ENCODE measurements around the gene ACVR1. TPM values are rescaled to one million over a fixed set of nuclear protein-coding genes. Genes with fewer than 3 reads are reported as not detected.
A peak's percentile ranks its signal among the peaks of the same experiment; 100 is the strongest.

ACVR1 gene
- total and polyA plus RNA-seq, 2 of the 13 experiments (the other 11 are each of a cell fraction or from before 2014, with no cell fraction given), result 2.3 to 5.4 TPM

DNA sequence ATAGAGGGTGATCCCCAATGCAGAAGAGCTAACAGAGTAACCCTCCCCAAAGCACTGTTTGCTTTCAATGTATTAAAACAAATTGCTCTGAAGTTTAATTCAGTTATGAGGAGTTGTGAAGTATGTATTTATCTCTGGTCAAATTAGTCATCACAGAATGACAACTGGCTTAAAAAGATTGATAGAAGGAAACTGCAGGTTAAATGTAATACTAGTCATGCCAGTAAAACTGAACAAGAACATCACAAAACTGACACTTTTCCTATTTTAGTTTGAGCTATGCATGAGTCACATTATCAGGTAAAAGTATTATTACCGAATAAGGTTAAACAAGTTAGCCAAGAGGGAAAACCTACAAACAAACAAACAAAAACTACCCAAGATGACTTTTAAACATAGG is 148.4 kb downstream of the ACVR1 start:
- intact Hi-C loops (cut with micrococcal nuclease; ENCODE audit: unreplicated experiment) (no loop called here), in situ Hi-C loops (cut with HindIII; ENCODE audit: extremely low pct_ligation_motif_present, low pct_unique_long_range_greater_than_20kb) (no loop called here)
- TF ChIP-seq, protein P1, sequence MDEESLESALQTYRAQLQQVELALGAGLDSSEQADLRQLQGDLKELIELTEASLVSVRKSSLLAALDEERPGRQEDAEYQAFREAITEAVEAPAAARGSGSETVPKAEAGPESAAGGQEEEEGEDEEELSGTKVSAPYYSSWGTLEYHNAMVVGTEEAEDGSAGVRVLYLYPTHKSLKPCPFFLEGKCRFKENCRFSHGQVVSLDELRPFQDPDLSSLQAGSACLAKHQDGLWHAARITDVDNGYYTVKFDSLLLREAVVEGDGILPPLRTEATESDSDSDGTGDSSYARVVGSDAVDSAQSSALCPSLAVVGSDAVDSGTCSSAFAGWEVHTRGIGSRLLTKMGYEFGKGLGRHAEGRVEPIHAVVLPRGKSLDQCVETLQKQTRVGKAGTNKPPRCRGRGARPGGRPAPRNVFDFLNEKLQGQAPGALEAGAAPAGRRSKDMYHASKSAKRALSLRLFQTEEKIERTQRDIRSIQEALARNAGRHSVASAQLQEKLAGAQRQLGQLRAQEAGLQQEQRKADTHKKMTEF (CRISPR knock-in tag; IDR thresholded peaks at IDR 0.05), result no peak
- TF ChIP-seq, protein P2, sequence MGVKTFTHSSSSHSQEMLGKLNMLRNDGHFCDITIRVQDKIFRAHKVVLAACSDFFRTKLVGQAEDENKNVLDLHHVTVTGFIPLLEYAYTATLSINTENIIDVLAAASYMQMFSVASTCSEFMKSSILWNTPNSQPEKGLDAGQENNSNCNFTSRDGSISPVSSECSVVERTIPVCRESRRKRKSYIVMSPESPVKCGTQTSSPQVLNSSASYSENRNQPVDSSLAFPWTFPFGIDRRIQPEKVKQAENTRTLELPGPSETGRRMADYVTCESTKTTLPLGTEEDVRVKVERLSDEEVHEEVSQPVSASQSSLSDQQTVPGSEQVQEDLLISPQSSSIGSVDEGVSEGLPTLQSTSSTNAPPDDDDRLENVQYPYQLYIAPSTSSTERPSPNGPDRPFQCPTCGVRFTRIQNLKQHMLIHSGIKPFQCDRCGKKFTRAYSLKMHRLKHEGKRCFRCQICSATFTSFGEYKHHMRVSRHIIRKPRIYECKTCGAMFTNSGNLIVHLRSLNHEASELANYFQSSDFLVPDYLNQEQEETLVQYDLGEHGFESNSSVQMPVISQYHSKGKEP (CRISPR knock-in tag; IDR thresholded peaks at IDR 0.05), result no peak
- TF ChIP-seq, protein P3, sequence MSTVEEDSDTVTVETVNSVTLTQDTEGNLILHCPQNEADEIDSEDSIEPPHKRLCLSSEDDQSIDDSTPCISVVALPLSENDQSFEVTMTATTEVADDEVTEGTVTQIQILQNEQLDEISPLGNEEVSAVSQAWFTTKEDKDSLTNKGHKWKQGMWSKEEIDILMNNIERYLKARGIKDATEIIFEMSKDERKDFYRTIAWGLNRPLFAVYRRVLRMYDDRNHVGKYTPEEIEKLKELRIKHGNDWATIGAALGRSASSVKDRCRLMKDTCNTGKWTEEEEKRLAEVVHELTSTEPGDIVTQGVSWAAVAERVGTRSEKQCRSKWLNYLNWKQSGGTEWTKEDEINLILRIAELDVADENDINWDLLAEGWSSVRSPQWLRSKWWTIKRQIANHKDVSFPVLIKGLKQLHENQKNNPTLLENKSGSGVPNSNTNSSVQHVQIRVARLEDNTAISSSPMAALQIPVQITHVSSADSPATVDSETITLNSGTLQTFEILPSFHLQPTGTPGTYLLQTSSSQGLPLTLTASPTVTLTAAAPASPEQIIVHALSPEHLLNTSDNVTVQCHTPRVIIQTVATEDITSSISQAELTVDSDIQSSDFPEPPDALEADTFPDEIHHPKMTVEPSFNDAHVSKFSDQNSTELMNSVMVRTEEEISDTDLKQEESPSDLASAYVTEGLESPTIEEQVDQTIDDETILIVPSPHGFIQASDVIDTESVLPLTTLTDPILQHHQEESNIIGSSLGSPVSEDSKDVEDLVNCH (CRISPR knock-in tag; IDR thresholded peaks at IDR 0.05), result no peak
- TF ChIP-seq, protein P4, sequence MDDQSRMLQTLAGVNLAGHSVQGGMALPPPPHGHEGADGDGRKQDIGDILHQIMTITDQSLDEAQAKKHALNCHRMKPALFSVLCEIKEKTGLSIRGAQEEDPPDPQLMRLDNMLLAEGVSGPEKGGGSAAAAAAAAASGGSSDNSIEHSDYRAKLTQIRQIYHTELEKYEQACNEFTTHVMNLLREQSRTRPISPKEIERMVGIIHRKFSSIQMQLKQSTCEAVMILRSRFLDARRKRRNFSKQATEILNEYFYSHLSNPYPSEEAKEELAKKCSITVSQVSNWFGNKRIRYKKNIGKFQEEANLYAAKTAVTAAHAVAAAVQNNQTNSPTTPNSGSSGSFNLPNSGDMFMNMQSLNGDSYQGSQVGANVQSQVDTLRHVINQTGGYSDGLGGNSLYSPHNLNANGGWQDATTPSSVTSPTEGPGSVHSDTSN (CRISPR knock-in tag; IDR thresholded peaks at IDR 0.05; ENCODE audit: borderline replicate concordance), result no peak
- TF ChIP-seq ZC3H4 (CRISPR knock-in tag; IDR thresholded peaks at IDR 0.05; ENCODE audit: borderline replicate concordance) (no peak), SMYD3 (CRISPR knock-in tag; IDR thresholded peaks at IDR 0.05) (no peak), CREB1 (IDR thresholded peaks at IDR 0.05) (0 out of 2 replicates have a peak, but pooled peaks have one; percentile 5), CREB1 (CRISPR knock-in tag; IDR thresholded peaks at IDR 0.05) (no peak)
- TF ChIP-seq, protein P5, sequence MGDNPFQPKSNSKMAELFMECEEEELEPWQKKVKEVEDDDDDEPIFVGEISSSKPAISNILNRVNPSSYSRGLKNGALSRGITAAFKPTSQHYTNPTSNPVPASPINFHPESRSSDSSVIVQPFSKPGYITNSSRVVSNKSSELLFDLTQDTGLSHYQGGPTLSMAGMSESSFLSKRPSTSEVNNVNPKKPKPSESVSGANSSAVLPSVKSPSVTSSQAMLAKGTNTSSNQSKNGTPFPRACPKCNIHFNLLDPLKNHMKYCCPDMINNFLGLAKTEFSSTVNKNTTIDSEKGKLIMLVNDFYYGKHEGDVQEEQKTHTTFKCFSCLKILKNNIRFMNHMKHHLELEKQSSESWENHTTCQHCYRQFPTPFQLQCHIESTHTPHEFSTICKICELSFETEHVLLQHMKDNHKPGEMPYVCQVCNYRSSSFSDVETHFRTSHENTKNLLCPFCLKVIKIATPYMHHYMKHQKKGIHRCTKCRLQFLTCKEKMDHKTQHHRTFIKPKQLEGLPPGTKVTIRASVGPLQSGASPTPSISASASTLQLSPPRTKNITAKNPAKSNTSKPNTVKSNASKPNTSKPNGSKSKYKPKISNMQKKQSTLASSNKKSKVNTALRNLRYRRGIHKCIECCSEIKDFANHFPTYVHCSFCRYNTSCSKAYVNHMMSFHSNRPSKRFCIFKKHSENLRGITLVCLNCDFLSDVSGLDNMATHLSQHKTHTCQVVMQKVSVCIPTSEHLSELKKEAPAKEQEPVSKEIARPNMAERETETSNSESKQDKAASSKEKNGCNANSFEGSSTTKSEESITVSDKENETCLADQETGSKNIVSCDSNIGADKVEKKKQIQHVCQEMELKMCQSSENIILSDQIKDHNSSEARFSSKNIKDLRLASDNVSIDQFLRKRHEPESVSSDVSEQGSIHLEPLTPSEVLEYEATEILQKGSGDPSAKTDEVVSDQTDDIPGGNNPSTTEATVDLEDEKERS (CRISPR knock-in tag; IDR thresholded peaks at IDR 0.05), result no peak
- no peak overlapping the region for H2AFZ ChIP-seq (ENCODE audit: low read length)
- no peaks in the 10 kb centered on the region for H3K4me1 ChIP-seq (ENCODE audit: insufficient read depth, low read length)
- ChIA-PET CTCF (ENCODE audit: low intra/inter-chr PET ratio, low total read pairs) (no interaction called here), POLR2A (no interaction called here)
- H4K20me1 ChIP-seq (ENCODE audit: insufficient read depth, low read length), result no peaks in the 10 kb centered on the region
- FAIRE-seq, result no peak
- no TSS peak for BruUV-seq (replicated peaks)
- H3K36me3 ChIP-seq (replicated peaks in 1 of 2; ENCODE audit: control insufficient read depth in 1 of 2, insufficient read depth in 2 of 2, low read length in 2 of 2), result no peaks in the 10 kb centered on the region
- 98% methylated on average over 1 of the region's 1 CpG for WGBS (ENCODE audit: low lambda C conversion rate)
- H3K79me2 ChIP-seq (ENCODE audit: insufficient read depth, low read length), result no peaks in the 10 kb centered on the region
- H3K9ac ChIP-seq (ENCODE audit: insufficient read depth, low read depth, low read length), result no peak overlapping the region
- no peak overlapping the region for H3K4me3 ChIP-seq (replicated peaks in 1 of 3; ENCODE audit: insufficient read depth in 1 of 3, low read depth in 2 of 3, low read length in 3 of 3)
- H3K27me3 ChIP-seq (ENCODE audit: control insufficient read depth in 1 of 2, insufficient read depth in 2 of 2, low read length in 2 of 2), result no peaks in the 10 kb centered on the region
- no peak overlapping the region for H3K4me2 ChIP-seq (ENCODE audit: low read depth, low read length)
- peaks cover 16% of the 10 kb centered on the region for H3K9me3 ChIP-seq (ENCODE audit: low read length)
- no peak for ATAC-seq
- H3K27ac ChIP-seq (ENCODE audit: extremely low read length, insufficient read depth, low read length), result no peak overlapping the region
- no peak for DNase-seq (ENCODE audit: low spot score)
